ENCODE measurements around the gene C19orf12. TPM values are rescaled to one million over a fixed set of nuclear protein-coding genes. Genes with fewer than 3 reads are reported as not detected.

Gene C19orf12
- total and polyA plus RNA-seq, 2 of the 13 experiments (the other 11 are each of a cell fraction or from before 2014, with no cell fraction given) = 17.7 to 34.4 TPM

DNA sequence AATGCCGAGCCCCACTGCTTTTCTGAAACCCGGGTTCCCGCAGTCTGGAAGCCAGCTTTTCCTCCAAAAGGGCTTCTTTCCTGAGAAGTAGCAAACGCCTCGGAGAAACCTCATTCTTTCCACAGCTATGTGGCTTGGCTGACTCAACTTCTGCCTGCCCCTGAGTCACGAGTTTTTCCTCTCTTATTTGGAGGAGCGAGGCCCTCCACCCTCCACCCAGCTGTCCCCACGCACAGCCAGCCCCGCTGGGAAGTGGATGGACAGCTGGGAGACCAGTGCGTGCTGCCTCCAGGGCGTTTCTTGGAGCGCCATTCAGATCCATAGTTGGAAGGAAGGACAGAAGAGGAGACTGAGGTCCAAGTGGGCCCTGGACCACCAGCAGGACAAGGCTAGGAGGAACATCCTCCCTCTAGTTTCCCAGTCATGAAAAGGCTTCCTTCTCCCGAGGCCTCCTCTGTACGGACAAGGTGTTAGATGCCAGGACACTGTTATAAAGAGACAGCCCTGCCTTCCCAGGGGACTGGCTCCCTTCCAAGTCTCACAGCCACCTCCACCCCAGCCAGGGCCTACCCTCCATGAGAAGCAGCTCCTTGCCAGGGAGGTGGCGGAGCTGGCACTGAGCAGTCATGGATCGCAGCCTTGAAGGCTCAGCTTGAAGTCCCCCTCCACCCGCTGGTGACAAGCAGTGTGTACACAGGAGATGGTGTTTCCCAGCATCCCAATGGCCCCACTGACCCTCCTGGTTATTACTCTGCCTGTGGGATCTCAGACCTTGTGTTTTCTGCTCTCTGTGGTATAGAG, 52.3 kb downstream of the C19orf12 start:
- Histone ChIP-seq H3K4me3 (replicated peaks in 1 of 3; ENCODE audit: insufficient read depth in 1 of 3, low read depth in 2 of 3, low read length in 3 of 3) (no peak overlapping the region), H3K4me1 (ENCODE audit: insufficient read depth, low read length) (peaks cover 38% of the 10 kb centered on the region), H2AFZ (ENCODE audit: low read length) (no peak overlapping the region), H3K79me2 (ENCODE audit: insufficient read depth, low read length) (no peaks in the 10 kb centered on the region), H3K36me3 (replicated peaks in 1 of 2; ENCODE audit: control insufficient read depth in 1 of 2, insufficient read depth in 2 of 2, low read length in 2 of 2) (no peaks in the 10 kb centered on the region), H4K20me1 (ENCODE audit: insufficient read depth, low read length) (no peaks in the 10 kb centered on the region), H3K27me3 (ENCODE audit: control insufficient read depth in 1 of 2, insufficient read depth in 2 of 2, low read length in 2 of 2) (peaks cover 10 to 20% of the 10 kb centered on the region in 2 experiments; a peak in 4 of 5 replicates), H3K27ac (ENCODE audit: extremely low read length, insufficient read depth, low read length) (no peak overlapping the region), H3K9me3 (ENCODE audit: low read length) (no peaks in the 10 kb centered on the region), H3K9ac (ENCODE audit: insufficient read depth, low read depth, low read length) (no peak overlapping the region), H3K4me2 (ENCODE audit: low read depth, low read length) (no peak overlapping the region)
- intact Hi-C loops (cut with micrococcal nuclease; ENCODE audit: unreplicated experiment) = no loop called here
- in situ Hi-C loops (cut with HindIII; ENCODE audit: extremely low pct_ligation_motif_present, low pct_unique_long_range_greater_than_20kb) = no loop called here
- POLR2A ChIA-PET = interaction anchor here (1.3 kb wide), 1 partner anchor 57 kb away, joined by 5 read pairs; the partner anchor contains the start of gene POP4
- TF ChIP-seq ZSCAN22 (CRISPR knock-in tag; IDR thresholded peaks at IDR 0.05) = no peak
- TF ChIP-seq, protein P1, sequence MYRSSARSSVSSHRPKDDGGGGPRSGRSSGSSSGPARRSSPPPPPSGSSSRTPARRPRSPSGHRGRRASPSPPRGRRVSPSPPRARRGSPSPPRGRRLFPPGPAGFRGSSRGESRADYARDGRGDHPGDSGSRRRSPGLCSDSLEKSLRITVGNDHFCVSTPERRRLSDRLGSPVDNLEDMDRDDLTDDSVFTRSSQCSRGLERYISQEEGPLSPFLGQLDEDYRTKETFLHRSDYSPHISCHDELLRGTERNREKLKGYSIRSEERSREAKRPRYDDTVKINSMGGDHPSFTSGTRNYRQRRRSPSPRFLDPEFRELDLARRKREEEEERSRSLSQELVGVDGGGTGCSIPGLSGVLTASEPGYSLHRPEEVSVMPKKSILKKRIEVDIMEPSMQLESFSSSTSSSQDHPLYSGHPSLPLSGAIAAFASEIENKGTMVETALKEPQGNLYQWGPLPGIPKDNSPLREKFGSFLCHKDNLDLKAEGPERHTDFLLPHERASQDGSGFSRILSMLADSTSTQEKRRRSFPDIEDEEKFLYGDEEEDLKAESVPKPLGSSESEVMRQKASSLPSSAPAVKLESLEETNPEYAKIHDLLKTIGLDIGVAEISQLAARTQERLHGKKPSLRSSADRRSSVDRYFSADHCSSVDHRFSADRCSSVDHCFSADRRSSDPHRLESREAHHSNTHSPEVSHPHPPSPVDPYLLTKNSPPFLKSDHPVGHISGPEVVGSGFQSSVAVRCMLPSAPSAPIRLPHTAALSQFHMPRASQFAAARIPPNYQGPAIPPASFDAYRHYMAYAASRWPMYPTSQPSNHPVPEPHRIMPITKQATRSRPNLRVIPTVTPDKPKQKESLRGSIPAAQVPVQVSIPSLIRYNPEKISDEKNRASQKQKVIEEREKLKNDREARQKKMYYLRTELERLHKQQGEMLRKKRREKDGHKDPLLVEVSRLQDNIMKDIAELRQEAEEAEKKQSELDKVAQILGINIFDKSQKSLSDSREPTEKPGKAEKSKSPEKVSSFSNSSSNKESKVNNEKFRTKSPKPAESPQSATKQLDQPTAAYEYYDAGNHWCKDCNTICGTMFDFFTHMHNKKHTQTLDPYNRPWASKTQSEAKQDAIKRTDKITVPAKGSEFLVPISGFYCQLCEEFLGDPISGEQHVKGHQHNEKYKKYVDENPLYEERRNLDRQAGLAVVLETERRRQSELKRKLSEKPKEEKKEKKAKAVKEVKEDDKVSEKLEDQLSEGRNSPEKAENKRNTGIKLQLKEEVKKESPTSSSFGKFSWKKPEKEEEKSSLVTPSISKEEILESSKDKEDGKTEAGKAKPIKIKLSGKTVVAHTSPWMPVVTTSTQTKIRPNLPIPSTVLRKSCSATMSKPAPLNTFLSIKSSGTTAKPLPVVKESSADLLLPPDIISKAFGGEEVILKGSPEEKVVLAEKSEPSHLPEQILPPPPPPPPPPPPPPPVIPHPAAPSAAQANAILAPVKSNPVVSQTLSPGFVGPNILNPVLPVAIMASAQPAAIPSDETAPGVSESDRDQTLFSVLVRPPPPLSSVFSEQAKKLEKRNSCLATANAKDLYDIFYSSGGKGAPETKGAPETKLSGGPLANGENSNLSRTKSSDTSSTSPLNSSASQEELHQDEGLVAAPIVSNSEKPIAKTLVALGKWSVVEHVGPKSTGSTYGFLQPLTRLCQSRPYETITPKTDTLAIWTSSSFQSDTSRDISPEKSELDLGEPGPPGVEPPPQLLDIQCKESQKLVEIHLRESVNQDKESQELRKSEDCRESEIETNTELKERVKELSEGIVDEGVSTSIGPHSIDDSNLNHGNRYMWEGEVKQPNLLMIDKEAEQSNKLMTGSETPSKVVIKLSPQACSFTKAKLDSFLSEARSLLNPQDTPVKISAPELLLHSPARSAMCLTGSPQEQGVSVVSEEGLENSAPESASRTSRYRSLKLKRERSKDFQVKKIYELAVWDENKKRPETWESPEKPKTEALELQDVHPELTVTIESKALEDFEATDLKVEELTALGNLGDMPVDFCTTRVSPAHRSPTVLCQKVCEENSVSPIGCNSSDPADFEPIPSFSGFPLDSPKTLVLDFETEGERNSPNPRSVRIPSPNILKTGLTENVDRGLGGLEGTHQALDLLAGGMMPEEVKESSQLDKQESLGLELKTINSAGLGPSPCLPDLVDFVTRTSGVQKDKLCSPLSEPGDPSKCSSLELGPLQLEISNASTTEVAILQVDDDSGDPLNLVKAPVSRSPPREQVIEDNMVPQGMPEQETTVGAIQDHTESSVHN (CRISPR knock-in tag; IDR thresholded peaks at IDR 0.05) = no peak
- no peak for TF ChIP-seq SP140L (CRISPR knock-in tag; IDR thresholded peaks at IDR 0.05; ENCODE audit: borderline replicate concordance)
- TF ChIP-seq ZNF569 (CRISPR knock-in tag; IDR thresholded peaks at IDR 0.05; ENCODE audit: borderline replicate concordance) = no peak
- TF ChIP-seq, protein P2, sequence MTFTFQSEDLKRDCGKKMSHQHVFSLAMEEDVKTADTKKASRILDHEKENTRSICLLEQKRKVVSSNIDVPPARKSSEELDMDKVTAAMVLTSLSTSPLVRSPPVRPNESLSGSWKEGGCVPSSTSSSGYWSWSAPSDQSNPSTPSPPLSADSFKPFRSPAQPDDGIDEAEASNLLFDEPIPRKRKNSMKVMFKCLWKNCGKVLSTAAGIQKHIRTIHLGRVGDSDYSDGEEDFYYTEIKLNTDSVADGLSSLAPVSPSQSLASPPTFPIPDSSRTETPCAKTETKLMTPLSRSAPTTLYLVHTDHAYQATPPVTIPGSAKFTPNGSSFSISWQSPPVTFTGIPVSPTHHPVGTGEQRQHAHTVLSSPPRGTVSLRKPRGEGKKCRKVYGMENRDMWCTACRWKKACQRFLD (CRISPR knock-in tag; IDR thresholded peaks at IDR 0.05; ENCODE audit: borderline replicate concordance) = no peak
- no peak for TF ChIP-seq ZFP82 (CRISPR knock-in tag; IDR thresholded peaks at IDR 0.05; ENCODE audit: borderline replicate concordance)
- no peak for TF ChIP-seq ZNF441 (CRISPR knock-in tag; IDR thresholded peaks at IDR 0.05; ENCODE audit: borderline replicate concordance)
- no peak for TF ChIP-seq MAZ (IDR thresholded peaks at IDR 0.05; ENCODE audit: borderline replicate concordance, low read depth, low read length)
- no peak for TF ChIP-seq MAZ (CRISPR knock-in tag; IDR thresholded peaks at IDR 0.05; ENCODE audit: low read depth)
- no peak for TF ChIP-seq KLF13 (CRISPR knock-in tag; IDR thresholded peaks at IDR 0.05)
- no peak for ATAC-seq
- CTCF ChIA-PET (ENCODE audit: low intra/inter-chr PET ratio, low total read pairs) = no interaction called here
- WGBS (ENCODE audit: low lambda C conversion rate) = 15% methylated on average over 14 of the region's 17 CpGs
- BruUV-seq (replicated peaks) = no TSS peak
- no peak for FAIRE-seq
- no peak for DNase-seq (ENCODE audit: low spot score)
